Epithelial cell of esophagus (primary cell): ENCODE data around the gene MICU1.
A peak's percentile ranks its signal among the peaks of the same experiment; 100 is the strongest.
"Not testable (repeated sequence)": the region's sequence is repeated elsewhere in the genome, so short reads cannot be mapped to it uniquely, and the experiment has no call there.

ENCODE experiments used
- DNase-seq: peaks from one replicate; pipeline ENCODE4 v3.0.0; 2010; ENCODE audit warnings: low read depth
- H3K4me3 ChIP-seq: 2 replicates; pipeline ENCODE4 v1.5.1; 2011; ENCODE audit warnings: mild to moderate bottlenecking, low read length, control low read depth
- TF ChIP-seq, protein P1 (sequence below): IDR thresholded peaks from 2 replicates; pipeline ENCODE4 v1.5.1; 2011; ENCODE audit warnings: low read depth, mild to moderate bottlenecking, low read length, control low read depth, inconsistent platforms; ENCODE audit not compliant: insufficient read depth; ENCODE audit errors: missing control alignments

Gene MICU1

DNA sequence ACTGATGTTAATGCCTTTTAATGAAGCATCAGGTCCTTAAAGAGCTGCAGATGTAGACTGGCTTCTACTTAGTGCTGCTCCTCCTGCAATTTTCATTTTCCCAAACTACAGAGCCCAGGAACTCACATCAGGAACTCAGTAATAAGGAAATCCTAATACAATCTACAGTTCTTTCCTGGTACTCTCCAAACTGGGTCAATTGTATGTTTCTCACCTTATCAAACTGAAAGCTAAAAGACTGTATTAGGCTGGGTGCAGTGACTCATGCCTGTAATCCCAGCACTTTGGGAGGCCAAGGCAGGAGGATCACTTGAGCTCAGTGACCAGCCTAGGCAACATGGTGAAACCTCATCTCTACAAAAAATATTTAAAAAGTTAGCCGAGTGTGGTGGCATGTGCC lies 216.7 kb downstream of the MICU1 start:
- TF ChIP-seq, protein P1, sequence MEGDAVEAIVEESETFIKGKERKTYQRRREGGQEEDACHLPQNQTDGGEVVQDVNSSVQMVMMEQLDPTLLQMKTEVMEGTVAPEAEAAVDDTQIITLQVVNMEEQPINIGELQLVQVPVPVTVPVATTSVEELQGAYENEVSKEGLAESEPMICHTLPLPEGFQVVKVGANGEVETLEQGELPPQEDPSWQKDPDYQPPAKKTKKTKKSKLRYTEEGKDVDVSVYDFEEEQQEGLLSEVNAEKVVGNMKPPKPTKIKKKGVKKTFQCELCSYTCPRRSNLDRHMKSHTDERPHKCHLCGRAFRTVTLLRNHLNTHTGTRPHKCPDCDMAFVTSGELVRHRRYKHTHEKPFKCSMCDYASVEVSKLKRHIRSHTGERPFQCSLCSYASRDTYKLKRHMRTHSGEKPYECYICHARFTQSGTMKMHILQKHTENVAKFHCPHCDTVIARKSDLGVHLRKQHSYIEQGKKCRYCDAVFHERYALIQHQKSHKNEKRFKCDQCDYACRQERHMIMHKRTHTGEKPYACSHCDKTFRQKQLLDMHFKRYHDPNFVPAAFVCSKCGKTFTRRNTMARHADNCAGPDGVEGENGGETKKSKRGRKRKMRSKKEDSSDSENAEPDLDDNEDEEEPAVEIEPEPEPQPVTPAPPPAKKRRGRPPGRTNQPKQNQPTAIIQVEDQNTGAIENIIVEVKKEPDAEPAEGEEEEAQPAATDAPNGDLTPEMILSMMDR: no peak
- H3K4me3 ChIP-seq: no peak overlapping the region
- DNase-seq: no peak

DNA sequence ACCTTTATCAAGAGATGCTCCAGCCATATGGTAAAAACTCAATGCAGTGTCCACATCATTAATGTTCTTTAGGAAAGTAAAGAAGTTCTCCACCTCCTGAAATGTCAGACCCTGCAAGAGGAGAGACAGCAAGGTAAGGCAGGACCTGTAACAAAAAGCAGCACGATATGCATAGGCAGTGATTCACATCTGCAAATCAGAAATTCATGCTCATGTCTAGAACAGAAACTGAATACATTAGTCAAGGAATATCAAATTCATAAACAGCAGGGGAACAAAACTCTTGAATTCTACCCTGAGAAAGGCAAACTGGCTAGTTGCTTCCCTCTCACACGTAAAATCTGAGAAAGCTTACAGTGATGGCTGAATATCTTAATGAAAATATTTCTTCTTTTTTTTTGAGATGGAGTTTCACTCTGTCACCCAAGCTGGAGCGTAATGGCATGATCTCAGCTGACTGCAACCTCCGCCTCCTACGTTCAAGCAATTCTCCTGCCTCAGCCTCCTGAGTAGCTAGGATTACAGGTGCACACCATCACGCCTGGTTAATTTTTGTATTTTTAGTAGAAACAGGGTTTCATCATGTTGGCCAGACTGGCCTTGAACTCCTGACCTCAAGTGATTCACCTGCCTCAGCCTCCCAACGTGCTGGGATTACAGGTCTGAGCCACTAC lies 217.8 kb downstream of the MICU1 start:
- no peak overlapping the region for H3K4me3 ChIP-seq
- DNase-seq: no peak
- TF ChIP-seq, protein P1: no peak

DNA sequence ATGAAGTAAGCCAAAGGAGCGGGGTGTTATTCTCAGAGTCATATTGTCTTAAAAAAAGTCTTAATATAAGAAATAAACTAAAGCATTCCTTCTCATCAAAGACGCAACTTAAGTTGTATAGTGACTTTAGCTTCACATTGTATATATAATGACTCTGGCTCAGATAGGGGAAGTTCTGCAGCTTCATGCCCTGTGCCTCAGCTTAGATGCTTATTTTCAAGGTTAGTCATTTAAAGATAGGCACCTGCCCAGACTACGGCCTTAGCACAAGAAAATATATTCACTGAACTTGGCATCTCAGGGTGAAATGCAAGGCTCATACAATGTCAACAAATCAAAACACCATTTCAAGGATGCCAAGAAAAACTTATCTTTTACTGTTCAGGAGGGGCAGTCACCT lies 218.4 kb downstream of the MICU1 start:
- DNase-seq: no peak
- TF ChIP-seq, protein P1: no peak
- H3K4me3 ChIP-seq: no peak overlapping the region

DNA sequence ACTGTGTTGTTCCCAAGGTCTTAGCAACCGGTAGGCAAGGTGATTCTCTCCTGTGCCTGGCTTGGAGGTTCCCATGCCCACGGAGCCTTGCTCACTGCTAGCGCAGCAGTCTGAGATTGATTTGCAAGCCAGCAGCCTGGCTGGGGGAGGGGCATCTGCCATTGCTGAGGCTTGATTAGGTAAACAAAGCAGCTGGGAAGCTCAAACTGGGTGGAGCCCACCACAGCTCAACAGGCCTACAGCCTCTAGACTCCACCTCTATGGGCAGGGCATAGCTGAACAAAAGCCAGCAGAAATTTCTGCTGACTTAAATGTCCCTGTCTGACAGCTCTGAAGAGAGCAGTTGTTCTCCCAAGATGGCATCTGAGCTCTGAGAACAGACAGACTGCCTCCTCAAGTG lies 230.3 kb downstream of the MICU1 start:
- DNase-seq: peak; percentile 2
- H3K4me3 ChIP-seq: not testable (repeated sequence)

DNA sequence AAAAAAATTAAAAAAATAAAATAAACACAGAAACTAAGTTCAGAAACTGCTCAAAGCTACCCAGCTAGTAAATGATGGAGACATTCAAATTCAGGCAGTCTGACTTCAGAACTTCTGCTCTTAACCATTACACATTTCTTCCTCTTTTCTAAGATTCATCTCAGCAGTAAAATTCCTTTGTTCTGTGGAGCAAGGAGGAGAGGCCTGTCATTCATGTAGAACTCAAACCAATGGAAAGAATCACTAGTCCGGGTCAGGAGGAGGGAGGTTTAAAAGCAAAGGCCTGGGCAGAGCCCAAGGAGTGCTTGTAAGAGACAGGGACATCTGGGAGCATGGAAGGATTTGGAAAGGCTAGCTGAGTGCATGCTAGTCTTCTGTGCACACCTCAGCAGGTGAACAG lies 233.3 kb downstream of the MICU1 start:
- no peak for DNase-seq
- H3K4me3 ChIP-seq: no peak overlapping the region
- TF ChIP-seq, protein P1: no peak

DNA sequence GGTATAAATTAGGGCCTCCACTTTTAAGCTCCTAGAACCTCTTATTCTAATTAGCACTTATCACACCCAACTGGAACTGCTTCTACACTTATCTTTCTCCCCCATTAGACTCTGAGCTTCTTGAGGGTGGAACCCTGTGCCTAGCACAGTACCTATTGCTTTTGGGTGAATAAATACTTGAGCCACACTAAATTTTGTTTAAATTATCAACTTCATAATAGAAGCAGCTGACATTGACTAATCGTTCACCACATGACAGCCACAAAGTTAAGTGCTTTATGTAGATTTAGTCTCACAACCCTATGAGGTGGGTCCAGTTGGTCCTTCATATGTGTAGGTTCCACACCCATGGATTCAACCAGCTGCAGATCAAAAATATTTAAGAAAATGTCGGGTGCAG lies 235.1 kb downstream of the MICU1 start:
- no peak for DNase-seq
- TF ChIP-seq, protein P1: no peak
- H3K4me3 ChIP-seq: no peak overlapping the region

DNA sequence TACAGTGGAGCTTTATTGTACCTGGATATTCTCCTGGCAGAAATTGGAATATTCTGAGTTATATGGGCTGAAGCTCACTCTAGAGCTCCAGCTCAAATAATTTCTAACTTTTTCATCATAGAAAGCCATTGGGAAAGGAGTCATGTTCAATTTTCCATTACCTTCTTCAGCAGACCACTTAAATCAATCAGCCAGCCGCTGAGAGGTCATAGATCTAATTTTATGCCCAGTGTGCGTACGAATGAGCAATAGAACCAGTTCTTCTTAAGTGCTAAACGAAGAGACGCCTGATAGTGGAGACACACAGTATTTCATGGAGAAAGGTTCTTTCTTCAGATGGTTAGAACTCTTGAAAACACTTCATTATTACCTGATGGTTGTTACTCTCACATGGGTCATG lies 236.2 kb downstream of the MICU1 start:
- DNase-seq: no peak
- no peak overlapping the region for H3K4me3 ChIP-seq
- TF ChIP-seq, protein P1: no peak

DNA sequence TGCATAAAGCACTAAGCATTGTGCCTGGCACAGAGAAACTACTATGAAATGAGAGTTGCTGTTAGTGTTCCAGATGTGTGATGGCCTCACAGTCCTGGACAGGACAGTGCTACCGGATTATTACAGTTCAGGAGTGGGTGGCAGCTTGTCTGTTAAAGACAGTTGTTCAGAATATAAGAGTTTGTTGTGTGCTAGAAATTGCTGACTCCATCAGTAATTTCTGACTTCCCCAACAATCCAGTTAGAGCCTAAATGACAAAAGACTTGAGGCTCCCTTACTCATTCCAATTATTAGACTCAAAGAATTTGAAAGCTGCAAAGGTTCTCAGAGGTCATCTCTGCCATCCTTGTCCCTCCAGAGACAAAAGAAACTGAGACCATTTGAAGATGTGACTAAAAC lies 236.9 kb downstream of the MICU1 start:
- DNase-seq: no peak
- TF ChIP-seq, protein P1: no peak
- no peak overlapping the region for H3K4me3 ChIP-seq
